Hepatocyte (in vitro differentiated cells): ENCODE data around the gene OBI1.

Experiments
- EZH2phosphoT487 ChIP-seq: fragments of 200-600 bp; sonication (generic); IDR thresholded peaks from one replicate; pipeline ENCODE4 v1.6.1; 2018; ENCODE audit warnings: antibody characterized with exemption, mild to moderate bottlenecking, low read depth, moderate library complexity; ENCODE audit not compliant: unreplicated experiment, severe bottlenecking
- TF ChIP-seq, protein P1 (sequence below): fragments of 200-600 bp; sonication (generic); IDR thresholded peaks from 2 replicates; pipeline ENCODE4 v1.5.1; 2016; ENCODE audit warnings: antibody characterized with exemption, mild to moderate bottlenecking; ENCODE audit not compliant: poor library complexity

DNA sequence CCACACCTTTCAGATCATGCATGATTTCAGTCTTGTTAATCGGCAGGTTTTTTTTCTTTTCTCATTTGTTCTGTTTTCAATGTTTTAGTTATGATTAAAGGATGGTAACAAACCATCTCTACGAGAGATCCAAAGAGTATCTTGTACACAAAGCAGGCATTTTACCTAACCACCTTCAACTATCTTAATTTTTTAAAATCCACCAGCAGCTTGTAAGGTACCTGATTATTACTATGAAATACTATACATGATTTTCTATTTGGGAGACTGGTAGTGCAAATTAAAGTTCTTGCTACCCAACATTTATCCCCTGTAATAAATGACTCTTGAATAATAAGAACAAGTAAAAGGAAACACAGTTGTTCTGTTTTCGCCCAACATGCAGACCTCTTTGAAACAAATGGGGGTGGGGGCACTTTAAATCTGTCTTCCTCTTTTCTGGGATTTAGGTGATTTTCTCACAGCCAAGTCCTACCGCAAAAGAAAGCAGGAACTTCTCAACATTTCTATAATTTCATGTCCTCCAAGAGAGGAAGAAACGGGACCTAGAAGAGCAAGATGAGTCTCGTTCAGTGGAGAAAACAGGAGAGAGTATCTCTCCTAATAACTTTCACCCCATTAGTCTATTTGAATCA lies 59.2 kb downstream of the OBI1 start:
- TF ChIP-seq, protein P1, sequence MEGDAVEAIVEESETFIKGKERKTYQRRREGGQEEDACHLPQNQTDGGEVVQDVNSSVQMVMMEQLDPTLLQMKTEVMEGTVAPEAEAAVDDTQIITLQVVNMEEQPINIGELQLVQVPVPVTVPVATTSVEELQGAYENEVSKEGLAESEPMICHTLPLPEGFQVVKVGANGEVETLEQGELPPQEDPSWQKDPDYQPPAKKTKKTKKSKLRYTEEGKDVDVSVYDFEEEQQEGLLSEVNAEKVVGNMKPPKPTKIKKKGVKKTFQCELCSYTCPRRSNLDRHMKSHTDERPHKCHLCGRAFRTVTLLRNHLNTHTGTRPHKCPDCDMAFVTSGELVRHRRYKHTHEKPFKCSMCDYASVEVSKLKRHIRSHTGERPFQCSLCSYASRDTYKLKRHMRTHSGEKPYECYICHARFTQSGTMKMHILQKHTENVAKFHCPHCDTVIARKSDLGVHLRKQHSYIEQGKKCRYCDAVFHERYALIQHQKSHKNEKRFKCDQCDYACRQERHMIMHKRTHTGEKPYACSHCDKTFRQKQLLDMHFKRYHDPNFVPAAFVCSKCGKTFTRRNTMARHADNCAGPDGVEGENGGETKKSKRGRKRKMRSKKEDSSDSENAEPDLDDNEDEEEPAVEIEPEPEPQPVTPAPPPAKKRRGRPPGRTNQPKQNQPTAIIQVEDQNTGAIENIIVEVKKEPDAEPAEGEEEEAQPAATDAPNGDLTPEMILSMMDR, result no peak
- TF ChIP-seq EZH2phosphoT487, result no peak
